ENCODE data around the gene APCDD1. TPM values are rescaled to one million over a fixed set of nuclear protein-coding genes. Genes with fewer than 3 reads are reported as not detected.

Gene APCDD1
- total and polyA plus RNA-seq, 4 donors = 0.51 to 2.8 (median 1.5) TPM

DNA sequence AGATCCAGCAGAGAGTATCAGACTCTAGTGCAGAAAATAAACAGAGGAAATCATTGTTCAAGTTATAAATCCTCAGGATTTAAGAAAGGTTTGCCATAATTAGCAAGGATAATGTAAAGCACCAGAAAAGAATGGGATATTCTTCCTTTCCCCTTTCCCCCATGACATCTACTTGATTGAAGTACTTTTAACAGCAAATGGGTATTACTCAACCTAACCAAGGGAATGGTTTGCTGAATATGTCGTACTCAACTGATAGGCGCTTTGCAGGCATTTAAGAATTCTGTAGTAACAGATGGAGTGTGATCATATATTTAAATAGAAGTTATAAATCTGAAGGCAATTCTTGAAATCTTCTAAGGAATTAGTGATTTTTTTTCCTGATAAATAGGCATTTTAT is 2.7 kb downstream of the APCDD1 start:
- Histone ChIP-seq H3K4me1 (ENCODE audit: control insufficient read depth in 4 of 4, insufficient read depth in 4 of 4, low read length in 3 of 4) (peaks cover 6 to 12% (median 9%) of the 10 kb centered on the region in 4 donors), H3K27ac (ENCODE audit: low read depth in 1 of 2, low read length in 2 of 2) (no peak overlapping the region), H3K36me3 (ENCODE audit: control insufficient read depth in 4 of 4, insufficient read depth in 3 of 4, low read depth in 1 of 4, low read length in 3 of 4) (no peaks in the 10 kb centered on the region), H3K9ac (ENCODE audit: low read depth in 1 of 2, low read length in 2 of 2) (no peak overlapping the region), H3K9me3 (ENCODE audit: control insufficient read depth in 4 of 4, low read length in 3 of 4) (no peaks in the 10 kb centered on the region), H3K27me3 (ENCODE audit: control insufficient read depth in 4 of 4, insufficient read depth in 4 of 4, low read length in 3 of 4) (peaks cover 3 to 22% (median 11%) of the 10 kb centered on the region in 4 donors), H3K4me3 (ENCODE audit: low read depth in 1 of 3, low read length in 3 of 3) (no peak overlapping the region)
- DNase-seq (ENCODE audit: low spot score) = no peak
- TF ChIP-seq YY1 (IDR thresholded peaks at IDR 0.05) = no peak
- no peak for TF ChIP-seq HNF4G (IDR thresholded peaks at IDR 0.05)
- TF ChIP-seq TAF1 (conservative IDR thresholded peaks at IDR 0.05) = no peak
- no peak for TF ChIP-seq FOXA1 (IDR thresholded peaks at IDR 0.05)
- TF ChIP-seq, protein P1, sequence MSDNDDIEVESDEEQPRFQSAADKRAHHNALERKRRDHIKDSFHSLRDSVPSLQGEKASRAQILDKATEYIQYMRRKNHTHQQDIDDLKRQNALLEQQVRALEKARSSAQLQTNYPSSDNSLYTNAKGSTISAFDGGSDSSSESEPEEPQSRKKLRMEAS (IDR thresholded peaks at IDR 0.05) = no peak
- TF ChIP-seq, protein P2, sequence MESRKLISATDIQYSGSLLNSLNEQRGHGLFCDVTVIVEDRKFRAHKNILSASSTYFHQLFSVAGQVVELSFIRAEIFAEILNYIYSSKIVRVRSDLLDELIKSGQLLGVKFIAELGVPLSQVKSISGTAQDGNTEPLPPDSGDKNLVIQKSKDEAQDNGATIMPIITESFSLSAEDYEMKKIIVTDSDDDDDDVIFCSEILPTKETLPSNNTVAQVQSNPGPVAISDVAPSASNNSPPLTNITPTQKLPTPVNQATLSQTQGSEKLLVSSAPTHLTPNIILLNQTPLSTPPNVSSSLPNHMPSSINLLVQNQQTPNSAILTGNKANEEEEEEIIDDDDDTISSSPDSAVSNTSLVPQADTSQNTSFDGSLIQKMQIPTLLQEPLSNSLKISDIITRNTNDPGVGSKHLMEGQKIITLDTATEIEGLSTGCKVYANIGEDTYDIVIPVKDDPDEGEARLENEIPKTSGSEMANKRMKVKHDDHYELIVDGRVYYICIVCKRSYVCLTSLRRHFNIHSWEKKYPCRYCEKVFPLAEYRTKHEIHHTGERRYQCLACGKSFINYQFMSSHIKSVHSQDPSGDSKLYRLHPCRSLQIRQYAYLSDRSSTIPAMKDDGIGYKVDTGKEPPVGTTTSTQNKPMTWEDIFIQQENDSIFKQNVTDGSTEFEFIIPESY (IDR thresholded peaks at IDR 0.05) = no peak
- TF ChIP-seq EGR1 (IDR thresholded peaks at IDR 0.05; ENCODE audit: low read depth in 2 of 2) = no peak
- TF ChIP-seq, protein P3, sequence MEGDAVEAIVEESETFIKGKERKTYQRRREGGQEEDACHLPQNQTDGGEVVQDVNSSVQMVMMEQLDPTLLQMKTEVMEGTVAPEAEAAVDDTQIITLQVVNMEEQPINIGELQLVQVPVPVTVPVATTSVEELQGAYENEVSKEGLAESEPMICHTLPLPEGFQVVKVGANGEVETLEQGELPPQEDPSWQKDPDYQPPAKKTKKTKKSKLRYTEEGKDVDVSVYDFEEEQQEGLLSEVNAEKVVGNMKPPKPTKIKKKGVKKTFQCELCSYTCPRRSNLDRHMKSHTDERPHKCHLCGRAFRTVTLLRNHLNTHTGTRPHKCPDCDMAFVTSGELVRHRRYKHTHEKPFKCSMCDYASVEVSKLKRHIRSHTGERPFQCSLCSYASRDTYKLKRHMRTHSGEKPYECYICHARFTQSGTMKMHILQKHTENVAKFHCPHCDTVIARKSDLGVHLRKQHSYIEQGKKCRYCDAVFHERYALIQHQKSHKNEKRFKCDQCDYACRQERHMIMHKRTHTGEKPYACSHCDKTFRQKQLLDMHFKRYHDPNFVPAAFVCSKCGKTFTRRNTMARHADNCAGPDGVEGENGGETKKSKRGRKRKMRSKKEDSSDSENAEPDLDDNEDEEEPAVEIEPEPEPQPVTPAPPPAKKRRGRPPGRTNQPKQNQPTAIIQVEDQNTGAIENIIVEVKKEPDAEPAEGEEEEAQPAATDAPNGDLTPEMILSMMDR (IDR thresholded peaks at IDR 0.05; ENCODE audit: low read depth, low read length, missing input control) = no peak
- TF ChIP-seq, protein P4, sequence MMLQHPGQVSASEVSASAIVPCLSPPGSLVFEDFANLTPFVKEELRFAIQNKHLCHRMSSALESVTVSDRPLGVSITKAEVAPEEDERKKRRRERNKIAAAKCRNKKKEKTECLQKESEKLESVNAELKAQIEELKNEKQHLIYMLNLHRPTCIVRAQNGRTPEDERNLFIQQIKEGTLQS (IDR thresholded peaks at IDR 0.05) = no peak
- TF ChIP-seq GABPA (IDR thresholded peaks at IDR 0.05 in 1 of 2, conservative IDR thresholded peaks at IDR 0.05 in 1 of 2) = no peak
- TF ChIP-seq HNF4A (conservative IDR thresholded peaks at IDR 0.05) = no peak
- no peak for TF ChIP-seq JUND (IDR thresholded peaks at IDR 0.05)
- TF ChIP-seq RXRA (IDR thresholded peaks at IDR 0.05) = no peak
- no peak for TF ChIP-seq RAD21 (IDR thresholded peaks at IDR 0.05)
- no peak for TF ChIP-seq SP1 (IDR thresholded peaks at IDR 0.05)
- 93% methylated on average over 2 of the region's 2 CpGs for WGBS

DNA sequence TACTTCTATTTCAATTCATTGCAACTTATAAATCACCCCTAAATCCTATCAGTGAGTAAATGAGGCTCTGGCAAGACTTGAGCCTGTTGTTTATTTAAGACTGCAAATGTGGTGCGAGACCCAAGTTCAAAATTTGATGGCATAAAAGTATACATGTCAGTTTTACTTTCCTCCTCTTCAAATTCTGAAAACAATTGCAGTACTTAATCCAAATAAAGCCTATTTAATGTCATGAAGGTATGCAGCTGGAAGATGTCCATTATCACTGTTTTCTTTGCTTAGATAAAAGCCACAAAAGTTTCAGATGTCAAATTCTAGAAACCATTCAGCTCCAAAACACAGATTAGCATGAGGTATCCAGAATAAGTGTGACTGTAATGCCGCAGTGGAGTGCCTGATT is 3.3 kb downstream of the APCDD1 start:
- peaks cover 3 to 22% (median 11%) of the 10 kb centered on the region in 4 donors for H3K27me3 ChIP-seq (ENCODE audit: control insufficient read depth in 4 of 4, insufficient read depth in 4 of 4, low read length in 3 of 4)
- no peak for DNase-seq (ENCODE audit: low spot score)
- no peak overlapping the region for H3K9ac ChIP-seq (ENCODE audit: low read depth in 1 of 2, low read length in 2 of 2)
- no peak overlapping the region for H3K27ac ChIP-seq (ENCODE audit: low read depth in 1 of 2, low read length in 2 of 2)
- 77% methylated on average over 2 of the region's 2 CpGs for WGBS
- no peaks in the 10 kb centered on the region for H3K9me3 ChIP-seq (ENCODE audit: control insufficient read depth in 4 of 4, low read length in 3 of 4)
- H3K4me3 ChIP-seq (ENCODE audit: low read depth in 1 of 3, low read length in 3 of 3) = no peak overlapping the region
- H3K4me1 ChIP-seq (ENCODE audit: control insufficient read depth in 4 of 4, insufficient read depth in 4 of 4, low read length in 3 of 4) = peaks cover 6 to 12% (median 9%) of the 10 kb centered on the region in 4 donors
- H3K36me3 ChIP-seq (ENCODE audit: control insufficient read depth in 4 of 4, insufficient read depth in 3 of 4, low read depth in 1 of 4, low read length in 3 of 4) = no peaks in the 10 kb centered on the region
- TF ChIP-seq, protein P2 (IDR thresholded peaks at IDR 0.05) = no peak
- TF ChIP-seq HNF4G (IDR thresholded peaks at IDR 0.05) = no peak
- no peak for TF ChIP-seq FOXA2 (IDR thresholded peaks at IDR 0.05)
- TF ChIP-seq, protein P4 (IDR thresholded peaks at IDR 0.05) = no peak
- TF ChIP-seq GABPA (IDR thresholded peaks at IDR 0.05 in 1 of 2, conservative IDR thresholded peaks at IDR 0.05 in 1 of 2) = no peak
- TF ChIP-seq, protein P1 (IDR thresholded peaks at IDR 0.05) = no peak
- no peak for TF ChIP-seq TAF1 (conservative IDR thresholded peaks at IDR 0.05)
- TF ChIP-seq JUND (IDR thresholded peaks at IDR 0.05) = no peak
- no peak for TF ChIP-seq RXRA (IDR thresholded peaks at IDR 0.05)
- no peak for TF ChIP-seq NR2F2 (IDR thresholded peaks at IDR 0.05)
- TF ChIP-seq, protein P5, sequence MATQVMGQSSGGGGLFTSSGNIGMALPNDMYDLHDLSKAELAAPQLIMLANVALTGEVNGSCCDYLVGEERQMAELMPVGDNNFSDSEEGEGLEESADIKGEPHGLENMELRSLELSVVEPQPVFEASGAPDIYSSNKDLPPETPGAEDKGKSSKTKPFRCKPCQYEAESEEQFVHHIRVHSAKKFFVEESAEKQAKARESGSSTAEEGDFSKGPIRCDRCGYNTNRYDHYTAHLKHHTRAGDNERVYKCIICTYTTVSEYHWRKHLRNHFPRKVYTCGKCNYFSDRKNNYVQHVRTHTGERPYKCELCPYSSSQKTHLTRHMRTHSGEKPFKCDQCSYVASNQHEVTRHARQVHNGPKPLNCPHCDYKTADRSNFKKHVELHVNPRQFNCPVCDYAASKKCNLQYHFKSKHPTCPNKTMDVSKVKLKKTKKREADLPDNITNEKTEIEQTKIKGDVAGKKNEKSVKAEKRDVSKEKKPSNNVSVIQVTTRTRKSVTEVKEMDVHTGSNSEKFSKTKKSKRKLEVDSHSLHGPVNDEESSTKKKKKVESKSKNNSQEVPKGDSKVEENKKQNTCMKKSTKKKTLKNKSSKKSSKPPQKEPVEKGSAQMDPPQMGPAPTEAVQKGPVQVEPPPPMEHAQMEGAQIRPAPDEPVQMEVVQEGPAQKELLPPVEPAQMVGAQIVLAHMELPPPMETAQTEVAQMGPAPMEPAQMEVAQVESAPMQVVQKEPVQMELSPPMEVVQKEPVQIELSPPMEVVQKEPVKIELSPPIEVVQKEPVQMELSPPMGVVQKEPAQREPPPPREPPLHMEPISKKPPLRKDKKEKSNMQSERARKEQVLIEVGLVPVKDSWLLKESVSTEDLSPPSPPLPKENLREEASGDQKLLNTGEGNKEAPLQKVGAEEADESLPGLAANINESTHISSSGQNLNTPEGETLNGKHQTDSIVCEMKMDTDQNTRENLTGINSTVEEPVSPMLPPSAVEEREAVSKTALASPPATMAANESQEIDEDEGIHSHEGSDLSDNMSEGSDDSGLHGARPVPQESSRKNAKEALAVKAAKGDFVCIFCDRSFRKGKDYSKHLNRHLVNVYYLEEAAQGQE (IDR thresholded peaks at IDR 0.05) = no peak
- no peak for TF ChIP-seq SP1 (IDR thresholded peaks at IDR 0.05)
- TF ChIP-seq YY1 (IDR thresholded peaks at IDR 0.05) = no peak
- TF ChIP-seq EGR1 (IDR thresholded peaks at IDR 0.05; ENCODE audit: low read depth in 2 of 2) = no peak
- no peak for TF ChIP-seq FOXA1 (IDR thresholded peaks at IDR 0.05)
- TF ChIP-seq RAD21 (IDR thresholded peaks at IDR 0.05) = no peak
- no peak for TF ChIP-seq HNF4A (conservative IDR thresholded peaks at IDR 0.05)

All from liver (tissue), 9 donors.